ENCODE data around the gene GRK5. TPM values are rescaled to one million over a fixed set of nuclear protein-coding genes. Genes with fewer than 3 reads are reported as not detected.

GRK5 gene
- total RNA-seq, 1 donor from 2014 or later: 68.7 TPM

GRCh38 chr10:119207713-119208552 is 562 bp downstream of the GRK5 start:
- Histone ChIP-seq H3K27me3 (ENCODE audit: low read depth) (no peaks in the 10 kb centered on the region), H3K9me3 (no peaks in the 10 kb centered on the region), H3K36me3 (no peaks in the 10 kb centered on the region), H3K4me3 (peak overlapping the region; percentile 79), H3K4me1 (peaks cover 49% of the 10 kb centered on the region), H3K27ac (peak overlapping the region; percentile 84)
- no peak for TF ChIP-seq CTCF (IDR thresholded peaks at IDR 0.05)
- DNase-seq: peak; percentile 68
- ATAC-seq: peak; percentile 28 to 35
- intact Hi-C loops (cut with DNase I): loop anchor here (10.0 kb wide), 1 partner anchor 47 kb away; no protein-coding TSS in a partner anchor

GRCh38 chr10:119208553-119208940 is 1.2 kb downstream of the GRK5 start:
- no peaks in the 10 kb centered on the region for H3K9me3 ChIP-seq
- peaks cover 55% of the 10 kb centered on the region for H3K4me1 ChIP-seq
- DNase-seq: no peak
- TF ChIP-seq CTCF (IDR thresholded peaks at IDR 0.05): no peak
- ATAC-seq: no peak
- H3K36me3 ChIP-seq: no peaks in the 10 kb centered on the region
- peak overlapping the region; percentile 79 for H3K4me3 ChIP-seq
- H3K27ac ChIP-seq: peak overlapping the region; percentile 84
- H3K27me3 ChIP-seq (ENCODE audit: low read depth): no peaks in the 10 kb centered on the region
- intact Hi-C loops (cut with DNase I): loop anchor here (10.0 kb wide), 1 partner anchor 46 kb away; no protein-coding TSS in a partner anchor

- H3K9me3 ChIP-seq: no peaks in the 10 kb centered on the region
- DNase-seq (peak; percentile 70), ATAC-seq (peak in 1 of 2 donors; percentile 25)
- H3K4me1 ChIP-seq: peaks cover 61% of the 10 kb centered on the region
- peak overlapping the region; percentile 84 for H3K27ac ChIP-seq
- peak; percentile 71 for TF ChIP-seq CTCF (IDR thresholded peaks at IDR 0.05)
- peak overlapping the region; percentile 79 for H3K4me3 ChIP-seq
- no peaks in the 10 kb centered on the region for H3K27me3 ChIP-seq (ENCODE audit: low read depth)
- H3K36me3 ChIP-seq: no peaks in the 10 kb centered on the region
- intact Hi-C loops (cut with DNase I): loop anchor here (10.0 kb wide), 1 partner anchor 46 kb away; no protein-coding TSS in a partner anchor
These were observed 1.8 kb downstream of the GRK5 start for GRCh38 chr10:119209035-119209735.

- H3K36me3 ChIP-seq: no peaks in the 10 kb centered on the region
- H3K4me3 ChIP-seq: peak overlapping the region; percentile 79
- intact Hi-C loops (cut with DNase I): loop anchor here (10.0 kb wide), 1 partner anchor 45 kb away; no protein-coding TSS in a partner anchor
- H3K27ac ChIP-seq: peak overlapping the region; percentile 84
- H3K27me3 ChIP-seq (ENCODE audit: low read depth): no peaks in the 10 kb centered on the region
- DNase-seq (no peak), ATAC-seq (no peak)
- no peak for TF ChIP-seq CTCF (IDR thresholded peaks at IDR 0.05)
- H3K9me3 ChIP-seq: no peaks in the 10 kb centered on the region
- peaks cover 67% of the 10 kb centered on the region for H3K4me1 ChIP-seq
These were observed 2.5 kb downstream of the GRK5 start for GRCh38 chr10:119209736-119210355.

GRCh38 chr10:119210633-119211032 is 3.3 kb downstream of the GRK5 start:
- no peaks in the 10 kb centered on the region for H3K9me3 ChIP-seq
- no peak for TF ChIP-seq CTCF (IDR thresholded peaks at IDR 0.05)
- DNase-seq: no peak
- no peaks in the 10 kb centered on the region for H3K36me3 ChIP-seq
- no peaks in the 10 kb centered on the region for H3K27me3 ChIP-seq (ENCODE audit: low read depth)
- intact Hi-C loops (cut with DNase I): no loop called here
- peak overlapping the region; percentile 79 for H3K4me3 ChIP-seq
- ATAC-seq: no peak
- H3K27ac ChIP-seq: peak overlapping the region; percentile 84
- H3K4me1 ChIP-seq: peaks cover 71% of the 10 kb centered on the region
